K562 (cell line): ENCODE measurements around the gene WASL. TPM values are rescaled to one million over a fixed set of nuclear protein-coding genes. Genes with fewer than 3 reads are reported as not detected.

Experiments used
- CEBPB ChIP-seq: fragments of 450-650 bp; IDR thresholded peaks from 2 replicates; pipeline ENCODE4 v1.6.1; 2016; ENCODE audit warnings: missing genetic modification characterization, missing compliant biosample characterization
- ELF2 ChIP-seq: fragments of 250-450 bp; sonication (Bioruptor Pico); IDR thresholded peaks from 2 replicates; pipeline ENCODE4 v1.5.0; 2021; ENCODE audit warnings: mild to moderate bottlenecking
- FOXJ2 ChIP-seq: fragments of 200-800 bp; sonication (Bioruptor generic); IDR thresholded peaks from 2 replicates; pipeline ENCODE4 v1.6.1; 2016; ENCODE audit warnings: missing genetic modification characterization, missing compliant biosample characterization
- HMGN3 ChIP-seq: IDR thresholded peaks from 2 replicates; pipeline ENCODE4 v1.6.1; 2011; ENCODE audit warnings: borderline replicate concordance, low read depth, mild to moderate bottlenecking, mixed read lengths, low read length; ENCODE audit not compliant: insufficient read length; ENCODE audit errors: extremely low read depth
- IRF1 ChIP-seq: sonication (generic); formaldehyde crosslinking; IDR thresholded peaks from 2 replicates; pipeline ENCODE4 v1.8.0; 2022; ENCODE audit warnings: missing genetic modification reagents, mild to moderate bottlenecking, borderline replicate concordance
- JUN ChIP-seq, 2 experiments: sonication (generic) in 1 of 2; formaldehyde crosslinking in 1 of 2; IDR thresholded peaks; 2 replicates each; pipeline versions ENCODE4 v1.6.1 to v1.8.0; 2012 to 2022; ENCODE audit warnings: borderline replicate concordance in 2 of 2, mild to moderate bottlenecking in 2 of 2, improper control_type of control experiment in 1 of 2, low read depth in 1 of 2, low read length in 1 of 2, missing genetic modification reagents in 1 of 2
- NFE2L1 ChIP-seq: fragments of 450-650 bp; IDR thresholded peaks from 2 replicates; pipeline ENCODE4 v1.6.1; 2016; ENCODE audit warnings: missing genetic modification characterization, low read depth, mild to moderate bottlenecking, missing compliant biosample characterization, moderate library complexity, borderline replicate concordance
- NFYB ChIP-seq: IDR thresholded peaks from 2 replicates; pipeline ENCODE4 v1.6.1; 2011; ENCODE audit warnings: mild to moderate bottlenecking, moderate library complexity; ENCODE audit not compliant: insufficient read length; ENCODE audit errors: extremely low read depth
- TFAM ChIP-seq: fragments of 250-450 bp; sonication (Bioruptor Pico); conservative IDR thresholded peaks from 2 replicates; pipeline ENCODE4 v1.5.0; 2021; ENCODE audit warnings: mild to moderate bottlenecking, moderate library complexity
- ZNF212 ChIP-seq: fragments of 450-650 bp; formaldehyde crosslinking; IDR thresholded peaks from 2 replicates; pipeline ENCODE4 v1.4.0; 2020; ENCODE audit warnings: mild to moderate bottlenecking
- polyA plus RNA-seq, 8 experiments: library from polyadenylated mRNA; depleted of rRNA in 4 of 8; stranded (reverse) in 5 of 8; unstranded in 3 of 8; fragments of >200 nt; fragmentation: Nextera tagmentation in 2 of 8; fragmentation: Illumina TruSeq in 1 of 8; extraction: Ambion mirVana in 2 of 8; extraction: Trizol in 1 of 8; gene quantifications; 2 replicates each; pipeline versions ENCODE4 v1.2.1 to v1.2.3, GENCODE V29; 2011 to 2014; ENCODE audit warnings: inconsistent platforms in 1 of 8, missing spikeins in 1 of 8
- total RNA-seq, 7 experiments: library from RNA; depleted of rRNA in 6 of 7; stranded (reverse); fragments of >200 nt in 6 of 7; fragmentation: Illumina TruSeq in 2 of 7; extraction: Trizol in 2 of 7; gene quantifications; 2 replicates each; pipeline versions ENCODE4 v1.2.1 to v1.2.3, GENCODE V29; 2011 to 2021; ENCODE audit warnings: low replicate concordance in 1 of 7
- TF ChIP-seq, protein P1 (sequence below), 2 experiments: fragments of 450-650 bp; IDR thresholded peaks; 2 replicates each; pipeline ENCODE4 v1.6.1; 2018; ENCODE audit warnings: mild to moderate bottlenecking in 2 of 2, low read depth in 1 of 2; ENCODE audit not compliant: partially characterized antibody in 2 of 2
- TF ChIP-seq, protein P2 (sequence below): IDR thresholded peaks from 2 replicates; pipeline ENCODE4 v1.6.1; 2016; ENCODE audit warnings: missing genetic modification characterization, missing compliant biosample characterization
- TF ChIP-seq, protein P3 (sequence below): IDR thresholded peaks from 2 replicates; pipeline ENCODE4 v1.6.1; 2012; ENCODE audit warnings: low read depth, low read length, improper control_type of control experiment, borderline replicate concordance

The WASL gene
- total and polyA plus RNA-seq, 9 of the 15 experiments (the other 6 are each of a cell fraction or from before 2014, with no cell fraction given), result 3.2 to 13.9 (median 8.3) TPM

GRCh38 chr7:123709525-123709924 is 39.3 kb downstream of the WASL start (continued):
- TF ChIP-seq, protein P1, sequence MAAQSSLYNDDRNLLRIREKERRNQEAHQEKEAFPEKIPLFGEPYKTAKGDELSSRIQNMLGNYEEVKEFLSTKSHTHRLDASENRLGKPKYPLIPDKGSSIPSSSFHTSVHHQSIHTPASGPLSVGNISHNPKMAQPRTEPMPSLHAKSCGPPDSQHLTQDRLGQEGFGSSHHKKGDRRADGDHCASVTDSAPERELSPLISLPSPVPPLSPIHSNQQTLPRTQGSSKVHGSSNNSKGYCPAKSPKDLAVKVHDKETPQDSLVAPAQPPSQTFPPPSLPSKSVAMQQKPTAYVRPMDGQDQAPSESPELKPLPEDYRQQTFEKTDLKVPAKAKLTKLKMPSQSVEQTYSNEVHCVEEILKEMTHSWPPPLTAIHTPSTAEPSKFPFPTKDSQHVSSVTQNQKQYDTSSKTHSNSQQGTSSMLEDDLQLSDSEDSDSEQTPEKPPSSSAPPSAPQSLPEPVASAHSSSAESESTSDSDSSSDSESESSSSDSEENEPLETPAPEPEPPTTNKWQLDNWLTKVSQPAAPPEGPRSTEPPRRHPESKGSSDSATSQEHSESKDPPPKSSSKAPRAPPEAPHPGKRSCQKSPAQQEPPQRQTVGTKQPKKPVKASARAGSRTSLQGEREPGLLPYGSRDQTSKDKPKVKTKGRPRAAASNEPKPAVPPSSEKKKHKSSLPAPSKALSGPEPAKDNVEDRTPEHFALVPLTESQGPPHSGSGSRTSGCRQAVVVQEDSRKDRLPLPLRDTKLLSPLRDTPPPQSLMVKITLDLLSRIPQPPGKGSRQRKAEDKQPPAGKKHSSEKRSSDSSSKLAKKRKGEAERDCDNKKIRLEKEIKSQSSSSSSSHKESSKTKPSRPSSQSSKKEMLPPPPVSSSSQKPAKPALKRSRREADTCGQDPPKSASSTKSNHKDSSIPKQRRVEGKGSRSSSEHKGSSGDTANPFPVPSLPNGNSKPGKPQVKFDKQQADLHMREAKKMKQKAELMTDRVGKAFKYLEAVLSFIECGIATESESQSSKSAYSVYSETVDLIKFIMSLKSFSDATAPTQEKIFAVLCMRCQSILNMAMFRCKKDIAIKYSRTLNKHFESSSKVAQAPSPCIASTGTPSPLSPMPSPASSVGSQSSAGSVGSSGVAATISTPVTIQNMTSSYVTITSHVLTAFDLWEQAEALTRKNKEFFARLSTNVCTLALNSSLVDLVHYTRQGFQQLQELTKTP (IDR thresholded peaks at IDR 0.05; ENCODE audit: low read depth in 1 of 2, partially characterized antibody in 2 of 2), result no peak
- TF ChIP-seq ELF2, result no peak
- TF ChIP-seq ZNF212, result no peak
- TF ChIP-seq HMGN3, result no peak
- TF ChIP-seq TFAM (CRISPR knock-in tag), result no peak
- no peak for TF ChIP-seq NFYB
- TF ChIP-seq NFE2L1 (tag), result no peak
- TF ChIP-seq CEBPB (tag), result peak; percentile 49
- TF ChIP-seq IRF1 (CRISPR knock-in tag), result no peak
- TF ChIP-seq, protein P2, sequence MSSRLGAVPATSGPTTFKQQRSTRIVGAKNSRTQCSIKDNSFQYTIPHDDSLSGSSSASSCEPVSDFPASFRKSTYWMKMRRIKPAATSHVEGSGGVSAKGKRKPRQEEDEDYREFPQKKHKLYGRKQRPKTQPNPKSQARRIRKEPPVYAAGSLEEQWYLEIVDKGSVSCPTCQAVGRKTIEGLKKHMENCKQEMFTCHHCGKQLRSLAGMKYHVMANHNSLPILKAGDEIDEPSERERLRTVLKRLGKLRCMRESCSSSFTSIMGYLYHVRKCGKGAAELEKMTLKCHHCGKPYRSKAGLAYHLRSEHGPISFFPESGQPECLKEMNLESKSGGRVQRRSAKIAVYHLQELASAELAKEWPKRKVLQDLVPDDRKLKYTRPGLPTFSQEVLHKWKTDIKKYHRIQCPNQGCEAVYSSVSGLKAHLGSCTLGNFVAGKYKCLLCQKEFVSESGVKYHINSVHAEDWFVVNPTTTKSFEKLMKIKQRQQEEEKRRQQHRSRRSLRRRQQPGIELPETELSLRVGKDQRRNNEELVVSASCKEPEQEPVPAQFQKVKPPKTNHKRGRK, result no peak
- no peak for TF ChIP-seq JUN (IDR thresholded peaks at IDR 0.05; ENCODE audit: borderline replicate concordance, low read depth, low read length)
- TF ChIP-seq JUN (CRISPR knock-in tag; IDR thresholded peaks at IDR 0.05; ENCODE audit: borderline replicate concordance), result no peak
- no peak for TF ChIP-seq FOXJ2 (tag)
- TF ChIP-seq, protein P3, sequence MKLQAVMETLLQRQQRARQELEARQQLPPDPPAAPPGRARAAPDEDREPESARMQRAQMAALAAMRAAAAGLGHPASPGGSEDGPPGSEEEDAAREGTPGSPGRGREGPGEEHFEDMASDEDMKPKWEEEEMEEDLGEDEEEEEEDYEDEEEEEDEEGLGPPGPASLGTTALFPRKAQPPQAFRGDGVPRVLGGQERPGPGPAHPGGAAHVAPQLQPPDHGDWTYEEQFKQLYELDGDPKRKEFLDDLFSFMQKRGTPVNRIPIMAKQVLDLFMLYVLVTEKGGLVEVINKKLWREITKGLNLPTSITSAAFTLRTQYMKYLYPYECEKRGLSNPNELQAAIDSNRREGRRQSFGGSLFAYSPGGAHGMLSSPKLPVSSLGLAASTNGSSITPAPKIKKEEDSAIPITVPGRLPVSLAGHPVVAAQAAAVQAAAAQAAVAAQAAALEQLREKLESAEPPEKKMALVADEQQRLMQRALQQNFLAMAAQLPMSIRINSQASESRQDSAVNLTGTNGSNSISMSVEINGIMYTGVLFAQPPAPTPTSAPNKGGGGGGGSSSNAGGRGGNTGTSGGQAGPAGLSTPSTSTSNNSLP, result no peak
